DMS 273 (cell line): Measurements from ENCODE around the gene TRAF7.

Source experiments
- DNase-seq: peaks from one replicate; lab custom pipeline; 2025; ENCODE audit not compliant: unreplicated experiment; lab: John Stamatoyannopoulos, UW

The TRAF7 gene

DNA sequence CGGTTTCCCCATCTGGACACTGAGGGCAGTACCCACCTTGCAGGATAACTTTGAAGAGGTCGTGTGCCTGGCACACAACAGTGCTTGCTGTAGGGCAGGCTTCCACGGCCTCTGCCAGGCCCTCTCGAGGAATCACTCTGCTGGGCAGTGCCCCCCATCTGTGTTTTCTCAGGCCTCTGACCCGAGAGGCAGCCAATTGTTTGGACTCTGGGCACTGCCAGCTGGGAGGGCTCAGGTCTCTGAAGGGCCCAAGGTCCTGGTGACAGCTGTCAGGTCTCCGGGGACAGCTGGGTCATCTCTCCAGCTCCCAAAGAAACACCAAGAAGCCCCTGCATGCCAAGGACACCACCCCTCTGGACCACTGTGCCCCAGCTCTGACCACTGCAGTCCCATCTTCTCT, 8.2 kb upstream of the TRAF7 start:
- DNase-seq: no peak

- peak; percentile 99 for DNase-seq
Observed at GRCh38 chr16:2147981-2148671, 7.5 kb upstream of the TRAF7 start, which contains the start of gene RAB26. Gene RAB26, plus strand, starts transcription at chr16:2148625. Its CDS starts 159 bp downstream, at chr16:2148784.

DNA sequence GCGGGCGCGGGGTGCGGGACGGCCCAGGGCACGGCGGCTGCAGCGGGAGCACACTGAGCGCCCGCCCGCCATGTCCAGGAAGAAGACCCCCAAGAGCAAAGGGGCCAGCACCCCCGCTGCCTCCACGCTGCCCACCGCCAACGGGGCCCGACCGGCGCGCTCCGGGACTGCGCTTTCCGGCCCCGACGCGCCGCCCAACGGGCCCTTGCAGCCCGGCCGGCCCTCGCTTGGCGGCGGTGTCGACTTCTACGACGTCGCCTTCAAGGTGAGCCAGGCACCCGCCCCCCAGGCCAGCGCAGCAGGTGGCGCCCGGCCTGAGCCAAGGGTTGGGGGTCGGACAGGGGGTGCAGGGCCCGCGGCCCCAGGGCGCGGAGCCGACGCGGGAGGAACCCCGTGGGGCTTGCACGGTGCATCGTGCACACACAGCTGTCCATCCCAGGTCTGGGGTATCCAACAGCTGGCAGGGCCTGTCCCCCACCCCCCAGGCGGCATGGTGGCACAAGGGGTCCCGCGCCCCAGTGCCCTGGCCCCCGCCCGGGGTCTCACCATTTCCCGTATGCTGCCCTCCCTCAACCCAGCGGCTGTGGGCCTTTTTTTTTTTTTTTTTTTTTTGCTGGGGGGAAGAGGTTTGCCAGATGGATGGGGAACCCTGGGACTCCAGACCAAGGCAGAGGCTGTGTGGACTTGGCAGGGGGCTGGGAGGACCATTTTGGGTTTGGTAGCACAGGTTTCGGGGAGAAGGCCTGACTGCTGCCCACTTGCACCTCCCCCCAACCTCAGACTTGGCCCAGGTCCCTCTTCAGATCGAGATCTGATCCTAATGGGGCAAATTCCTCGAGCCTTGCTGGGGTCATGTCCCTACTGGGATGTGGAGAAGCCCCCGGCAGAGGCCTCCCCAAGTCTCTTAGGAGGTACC, 6.6 kb upstream of the TRAF7 start:
- peak; percentile 82 for DNase-seq

DNA sequence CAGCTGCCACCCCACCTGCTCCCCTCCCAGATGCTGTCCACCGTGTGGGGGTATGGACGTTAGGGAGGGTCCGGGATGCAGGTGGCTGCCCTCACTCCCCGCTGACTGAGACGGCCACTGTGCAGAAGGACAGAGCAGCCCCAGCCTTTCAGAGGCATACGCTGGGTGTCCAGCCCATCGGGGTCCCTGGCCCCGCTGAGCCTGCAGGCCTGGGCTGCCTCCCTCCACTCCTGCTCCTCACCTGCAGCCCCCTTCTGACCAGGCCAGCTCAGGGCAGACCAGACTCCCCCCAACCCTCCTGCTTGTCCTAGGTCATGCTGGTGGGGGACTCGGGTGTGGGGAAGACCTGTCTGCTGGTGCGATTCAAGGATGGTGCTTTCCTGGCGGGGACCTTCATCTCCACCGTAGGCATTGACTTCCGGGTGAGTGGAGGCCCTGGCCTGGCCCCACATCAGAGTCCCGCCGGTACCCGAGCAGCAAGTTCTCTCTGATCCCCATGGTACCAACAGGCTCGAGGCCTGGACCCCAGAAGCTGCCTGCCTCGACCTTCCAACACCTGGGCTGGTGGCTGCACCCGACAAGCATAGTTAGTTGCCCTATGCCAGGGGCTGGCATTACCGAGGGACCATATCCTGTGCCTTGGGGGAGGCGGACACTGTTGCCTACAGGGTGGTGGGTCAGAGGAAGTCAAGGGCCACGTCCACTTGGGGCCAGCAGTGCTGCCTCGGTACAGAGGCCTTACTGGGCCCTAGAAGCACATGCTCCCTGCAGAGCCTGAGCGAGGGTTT, 5.8 kb upstream of the TRAF7 start:
- DNase-seq: peak; percentile 87

GRCh38 chr16:2150418-2151187, 5.0 kb upstream of the TRAF7 start:
- DNase-seq: peak; percentile 99

DNA sequence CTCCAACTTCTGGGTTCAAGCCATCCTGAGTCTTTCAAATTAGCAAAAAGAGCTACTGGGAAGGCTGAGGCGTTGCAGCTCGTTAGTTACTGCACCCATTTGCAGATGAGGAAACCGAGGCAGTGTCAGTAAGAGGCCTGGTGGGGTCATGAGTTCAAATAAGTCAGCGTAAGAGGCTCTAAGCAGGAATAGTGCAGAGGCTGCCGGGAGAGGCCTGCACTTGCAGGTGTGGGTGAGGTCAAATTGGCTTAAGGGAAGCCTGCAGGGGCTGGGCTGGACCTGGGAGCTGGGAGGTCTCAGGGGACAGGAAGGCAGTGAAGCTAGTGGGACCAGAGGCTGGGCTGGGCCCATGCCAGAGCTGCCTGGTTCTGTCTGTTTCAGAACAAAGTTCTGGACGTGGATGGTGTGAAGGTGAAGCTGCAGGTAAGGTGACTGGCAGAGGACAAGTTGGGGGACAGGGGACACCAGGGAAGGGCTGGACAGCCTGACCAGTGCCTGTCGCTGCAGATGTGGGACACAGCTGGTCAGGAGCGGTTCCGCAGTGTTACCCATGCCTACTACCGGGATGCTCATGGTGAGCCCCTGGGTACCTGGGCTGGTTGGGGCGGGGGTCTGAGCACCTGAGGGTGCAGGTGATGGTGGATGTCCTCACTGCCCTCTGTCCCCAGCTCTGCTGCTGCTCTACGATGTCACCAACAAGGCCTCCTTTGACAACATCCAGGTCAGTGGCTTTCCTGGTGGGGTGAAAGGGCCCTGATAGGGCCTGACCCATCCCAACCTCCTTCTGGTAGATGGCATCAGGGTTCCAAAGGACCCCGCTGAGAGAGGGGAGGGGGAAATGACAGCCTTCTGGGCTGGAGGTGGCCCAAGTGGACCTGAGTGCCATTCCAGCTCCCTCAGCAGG, 4.1 kb upstream of the TRAF7 start:
- DNase-seq: peak; percentile 97

DNA sequence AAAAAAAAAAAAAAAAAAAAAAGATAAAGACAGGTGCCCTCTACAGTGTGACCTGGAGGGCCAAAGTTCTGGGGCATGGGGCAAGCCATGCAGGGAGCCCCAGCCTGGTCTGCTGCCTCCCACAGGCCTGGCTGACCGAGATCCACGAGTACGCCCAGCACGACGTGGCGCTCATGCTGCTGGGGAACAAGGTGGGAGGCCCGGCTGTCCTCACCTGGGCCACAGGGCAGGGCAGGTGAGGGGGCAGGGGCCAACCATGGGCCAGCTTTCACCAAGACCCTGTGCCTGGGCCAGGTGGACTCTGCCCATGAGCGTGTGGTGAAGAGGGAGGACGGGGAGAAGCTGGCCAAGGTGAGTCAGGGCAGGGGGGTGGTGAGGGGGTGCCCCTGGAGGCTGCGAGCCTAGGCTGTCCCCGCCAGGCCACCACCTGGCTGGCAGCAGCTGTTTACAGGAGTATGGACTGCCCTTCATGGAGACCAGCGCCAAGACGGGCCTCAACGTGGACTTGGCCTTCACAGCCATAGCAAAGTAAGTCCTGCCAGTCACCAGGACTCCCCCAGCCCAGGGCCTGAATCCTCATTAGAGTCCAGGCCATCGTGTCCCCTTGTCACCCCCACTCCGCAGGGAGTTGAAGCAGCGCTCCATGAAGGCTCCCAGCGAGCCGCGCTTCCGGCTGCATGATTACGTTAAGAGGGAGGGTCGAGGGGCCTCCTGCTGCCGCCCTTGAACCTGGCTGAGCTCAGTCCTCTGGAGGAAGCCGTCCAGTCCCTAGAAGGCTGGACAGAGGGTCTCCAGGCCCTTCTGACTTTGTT, 2.7 kb upstream of the TRAF7 start:
- peak; percentile 87 for DNase-seq

- peak; percentile 69 for DNase-seq
Observed at GRCh38 chr16:2154533-2155090, 970 bp upstream of the TRAF7 start.

DNA sequence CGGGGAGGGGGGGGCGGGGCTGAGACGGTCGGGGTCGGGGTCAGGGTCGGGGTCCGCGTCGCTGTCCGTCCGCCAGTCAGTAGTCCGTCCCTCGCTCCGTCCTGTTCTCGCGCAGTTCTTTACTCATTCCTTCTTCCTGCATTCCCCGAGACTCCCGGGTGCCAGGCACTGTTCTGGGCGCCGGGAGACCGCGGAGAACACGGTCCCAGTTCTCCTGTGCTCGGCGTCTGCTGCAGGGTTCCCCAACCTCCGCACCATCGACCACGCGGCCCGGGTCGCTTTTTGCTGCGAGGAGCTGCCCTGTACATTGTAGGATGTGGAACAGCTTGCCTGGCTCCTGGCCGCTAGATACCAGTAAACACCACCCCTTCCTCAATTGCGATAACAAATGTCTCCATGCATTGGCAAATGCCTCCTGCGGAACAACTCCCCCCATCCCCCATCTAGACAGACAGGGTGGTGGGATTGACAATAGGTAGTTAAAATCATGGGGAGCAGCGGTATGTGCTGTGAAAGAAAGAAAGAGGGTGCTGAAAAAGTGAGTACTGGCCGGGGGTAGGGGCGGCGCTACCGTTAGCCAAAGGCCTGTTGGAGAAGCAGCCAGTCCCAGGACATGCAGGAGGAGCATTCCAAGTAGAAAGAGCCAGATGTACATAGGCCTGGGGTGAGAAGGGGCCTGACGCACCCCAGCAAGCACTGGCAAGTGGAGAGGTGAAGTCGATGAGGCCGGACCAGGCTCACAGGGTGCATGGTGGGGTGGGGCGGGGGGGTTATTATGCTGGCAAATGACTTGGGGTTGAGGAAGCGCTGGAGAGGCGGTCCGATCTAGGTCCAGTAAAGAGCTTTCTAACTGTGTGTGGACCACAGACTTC, 631 bp downstream of the TRAF7 start:
- DNase-seq: peak; percentile 75

DNA sequence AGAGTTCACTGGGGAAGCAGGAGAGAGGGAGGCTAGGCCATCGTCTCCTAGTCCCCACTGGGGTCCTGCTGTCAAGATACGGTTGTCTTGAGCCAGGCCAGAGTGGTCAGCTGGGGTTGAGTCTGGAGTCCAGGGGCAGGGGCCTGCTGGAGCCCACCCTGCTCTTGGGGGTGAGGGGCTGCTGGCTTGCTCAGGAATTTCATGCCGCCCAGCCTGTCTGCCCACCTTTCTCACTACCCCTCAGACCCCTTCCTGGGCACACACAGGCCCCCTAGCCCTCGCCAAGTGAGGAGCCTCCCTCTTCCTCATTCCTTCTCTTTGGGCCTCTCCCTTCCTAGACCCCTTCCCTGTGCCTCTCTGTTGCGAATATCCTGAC, 1.3 kb downstream of the TRAF7 start:
- no peak for DNase-seq

DNA sequence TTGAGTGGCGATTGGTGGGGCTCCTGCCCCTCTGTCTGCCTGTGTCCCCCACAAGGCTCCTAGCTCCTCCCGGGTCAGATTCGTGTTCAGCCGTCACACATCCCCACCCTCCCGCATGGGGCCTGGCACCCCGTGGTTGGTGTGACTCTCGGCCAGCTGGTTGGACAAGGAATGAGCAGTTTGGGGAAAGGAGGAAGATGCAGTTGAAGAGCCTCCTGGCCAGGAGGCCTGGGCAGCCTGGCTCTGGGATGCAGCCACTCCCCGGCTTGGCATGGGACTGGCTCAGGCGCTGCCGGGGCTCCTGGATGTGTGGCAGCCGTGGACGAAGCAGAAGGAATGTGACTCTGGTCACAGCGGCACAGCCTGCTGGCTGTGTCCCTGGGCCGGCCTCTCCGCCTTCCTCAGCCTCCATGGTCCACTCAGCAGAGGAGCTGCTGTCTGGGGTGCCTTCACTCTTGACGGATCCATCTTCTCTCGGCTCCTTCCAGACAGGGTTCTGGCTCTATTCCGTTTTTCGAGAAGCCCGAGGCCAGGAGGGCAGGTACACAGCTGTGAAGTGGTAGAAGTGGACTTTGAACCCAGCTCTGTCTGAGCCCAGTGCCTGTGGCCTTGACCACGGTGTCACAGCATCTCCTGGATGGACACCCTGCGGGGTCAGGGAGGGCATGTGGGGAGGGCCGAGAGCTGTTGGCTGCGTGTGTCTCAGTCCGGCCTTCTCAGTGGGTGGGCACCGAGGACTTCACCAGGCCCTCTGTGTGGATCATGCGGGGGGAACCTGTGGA, 2.1 kb downstream of the TRAF7 start:
- DNase-seq: no peak

DNA sequence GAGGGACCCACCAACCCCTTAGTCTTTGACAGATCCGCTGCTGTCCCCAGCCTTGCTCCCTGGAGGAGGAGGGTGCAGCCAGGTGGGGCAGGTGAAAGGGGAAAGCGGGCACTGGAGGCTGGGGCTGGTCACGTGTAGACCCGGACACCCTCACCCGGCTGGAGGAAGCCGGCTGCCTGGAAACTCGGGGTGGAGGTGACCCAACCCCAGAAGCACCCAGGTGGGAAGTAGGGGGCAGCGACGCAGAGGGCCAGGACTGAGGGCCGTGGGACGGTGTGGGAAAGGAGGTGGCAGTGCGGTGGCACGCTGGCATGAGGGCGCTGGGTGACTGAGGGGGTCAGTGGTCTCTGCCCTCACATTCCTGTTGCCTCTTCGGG, 2.7 kb downstream of the TRAF7 start:
- no peak for DNase-seq

DNA sequence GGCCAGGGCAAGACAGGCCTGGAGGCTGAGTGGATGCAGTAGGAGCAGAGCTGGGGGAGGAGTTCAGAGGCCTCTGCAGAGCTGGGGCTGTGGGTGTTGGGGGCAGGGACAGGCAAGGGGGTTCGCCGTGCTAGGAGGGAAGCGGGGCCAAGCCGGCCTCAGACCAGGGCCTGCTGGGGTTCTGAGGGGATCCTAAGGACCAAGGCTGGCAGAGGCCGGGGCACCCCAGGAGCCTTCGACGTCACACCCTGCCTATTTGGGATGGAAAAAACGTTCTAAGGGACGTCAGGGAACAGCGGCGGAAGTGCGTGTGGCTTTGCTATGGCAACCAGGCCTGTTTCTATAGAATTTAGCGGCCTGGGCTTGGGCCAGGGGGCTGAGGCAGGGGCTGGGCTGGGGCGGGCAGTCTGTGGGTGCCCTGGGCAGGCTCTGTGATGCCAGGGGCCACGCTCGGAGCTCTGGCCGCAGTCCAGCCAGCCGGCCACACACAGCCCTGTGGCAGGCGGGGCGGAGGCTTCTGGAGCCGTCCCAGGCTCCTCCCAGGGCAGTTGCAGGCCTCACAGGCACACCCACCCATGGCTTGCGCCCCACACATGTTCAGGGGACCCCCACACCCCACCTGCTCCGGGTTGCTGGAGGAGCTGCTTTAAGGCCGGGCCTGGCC, 3.7 kb downstream of the TRAF7 start:
- no peak for DNase-seq

- DNase-seq: no peak
Observed at GRCh38 chr16:2160915-2161551, 5.5 kb downstream of the TRAF7 start.

GRCh38 chr16:2161911-2162310, 6.3 kb downstream of the TRAF7 start:
- DNase-seq: no peak

GRCh38 chr16:2162676-2163118, 7.1 kb downstream of the TRAF7 start:
- DNase-seq: no peak
